Stimulated activated memory B cell treated with anti-CD40 and anti-IgM and Interleukin-4, amounts not matched to agents 10 μg/mL and 1 μg/mL and 100 μg/mL, for 72 hours (primary cell): Measurements from ENCODE around the gene LNPEP.
A peak's percentile ranks its signal among the peaks of the same experiment; 100 is the strongest.

Experiments used
- ATAC-seq: fragments of 150-1000 bp; cut with Tn5 transposase; 2 replicates; pipeline ENCODE4 v1.10.0; 2021
- H3K27ac Mint-ChIP-seq: one replicate; pipeline ENCODE4 v1.8.0; 2022; ENCODE audit warnings: mild to moderate bottlenecking, mixed read lengths
- H3K27me3 Mint-ChIP-seq: one replicate; pipeline ENCODE4 v1.8.0; 2022; ENCODE audit warnings: mixed read lengths
- H3K36me3 Mint-ChIP-seq: one replicate; pipeline ENCODE4 v1.8.0; 2022; ENCODE audit warnings: mixed read lengths
- H3K4me1 Mint-ChIP-seq: one replicate; pipeline ENCODE4 v1.8.0; 2022; ENCODE audit warnings: mixed read lengths
- H3K4me3 Mint-ChIP-seq: one replicate; pipeline ENCODE4 v1.8.0; 2022; ENCODE audit warnings: mild to moderate bottlenecking, moderate library complexity, mixed read lengths
- H3K9me3 Mint-ChIP-seq: one replicate; pipeline ENCODE4 v1.8.0; 2022; ENCODE audit warnings: mixed read lengths

LNPEP gene

GRCh38 chr5:96963267-96963666 is 27.4 kb downstream of the LNPEP start:
- peaks cover 11% of the 10 kb centered on the region for H3K36me3 Mint-ChIP-seq

GRCh38 chr5:96966801-96967200 is 30.9 kb downstream of the LNPEP start:
- peaks cover 63% of the 10 kb centered on the region for H3K4me1 Mint-ChIP-seq

More at GRCh38 chr5:96963267-96963666, 27.4 kb downstream of the LNPEP start:
- Mint-ChIP-seq H3K4me3 (no peak overlapping the region), H3K4me1 (peaks cover 54% of the 10 kb centered on the region), H3K27me3 (no peaks in the 10 kb centered on the region), H3K27ac (peak overlapping the region; percentile 77), H3K9me3 (no peaks in the 10 kb centered on the region)
- peak; percentile 74 for ATAC-seq

GRCh38 chr5:96967400-96967799 is 31.5 kb downstream of the LNPEP start:
- ATAC-seq: no peak
- Mint-ChIP-seq H3K9me3 (no peaks in the 10 kb centered on the region), H3K4me1 (peaks cover 63% of the 10 kb centered on the region), H3K36me3 (peaks cover 14% of the 10 kb centered on the region), H3K4me3 (no peak overlapping the region), H3K27me3 (no peaks in the 10 kb centered on the region), H3K27ac (no peak overlapping the region)

More at GRCh38 chr5:96966801-96967200, 30.9 kb downstream of the LNPEP start:
- no peak for ATAC-seq
- no peaks in the 10 kb centered on the region for H3K9me3 Mint-ChIP-seq
- H3K27ac Mint-ChIP-seq: no peak overlapping the region
- H3K4me3 Mint-ChIP-seq: no peak overlapping the region
- H3K27me3 Mint-ChIP-seq: no peaks in the 10 kb centered on the region
- H3K36me3 Mint-ChIP-seq: peaks cover 11% of the 10 kb centered on the region

GRCh38 chr5:96968074-96968473 is 32.2 kb downstream of the LNPEP start:
- Mint-ChIP-seq H3K27me3 (no peaks in the 10 kb centered on the region), H3K4me3 (no peak overlapping the region)
- no peak for ATAC-seq

GRCh38 chr5:96968614-96969013 is 32.7 kb downstream of the LNPEP start:
- no peak overlapping the region for H3K4me3 Mint-ChIP-seq
- ATAC-seq: no peak
- H3K9me3 Mint-ChIP-seq: no peaks in the 10 kb centered on the region
- H3K27ac Mint-ChIP-seq: peak overlapping the region; percentile 10
- H3K27me3 Mint-ChIP-seq: no peaks in the 10 kb centered on the region
- peaks cover 61% of the 10 kb centered on the region for H3K4me1 Mint-ChIP-seq
- H3K36me3 Mint-ChIP-seq: peaks cover 19% of the 10 kb centered on the region

More at GRCh38 chr5:96968074-96968473, 32.2 kb downstream of the LNPEP start:
- no peaks in the 10 kb centered on the region for H3K9me3 Mint-ChIP-seq
- H3K36me3 Mint-ChIP-seq: peaks cover 19% of the 10 kb centered on the region
- peak overlapping the region; percentile 10 for H3K27ac Mint-ChIP-seq
- H3K4me1 Mint-ChIP-seq: peaks cover 64% of the 10 kb centered on the region

GRCh38 chr5:96969366-96969765 is 33.5 kb downstream of the LNPEP start:
- no peak overlapping the region for H3K4me3 Mint-ChIP-seq
- H3K36me3 Mint-ChIP-seq: peaks cover 14% of the 10 kb centered on the region
- H3K27me3 Mint-ChIP-seq: no peaks in the 10 kb centered on the region
- no peaks in the 10 kb centered on the region for H3K9me3 Mint-ChIP-seq
- no peak for ATAC-seq
- H3K4me1 Mint-ChIP-seq: peaks cover 62% of the 10 kb centered on the region
- no peak overlapping the region for H3K27ac Mint-ChIP-seq

GRCh38 chr5:96972599-96973334 is 36.9 kb downstream of the LNPEP start:
- H3K36me3 Mint-ChIP-seq: peaks cover 13% of the 10 kb centered on the region
- peak overlapping the region; percentile 47 for H3K27ac Mint-ChIP-seq
- no peak overlapping the region for H3K4me3 Mint-ChIP-seq
- H3K4me1 Mint-ChIP-seq: peaks cover 72% of the 10 kb centered on the region
- no peaks in the 10 kb centered on the region for H3K27me3 Mint-ChIP-seq
- no peaks in the 10 kb centered on the region for H3K9me3 Mint-ChIP-seq
- no peak for ATAC-seq

- Mint-ChIP-seq H3K9me3 (no peaks in the 10 kb centered on the region), H3K27me3 (no peaks in the 10 kb centered on the region), H3K27ac (no peak overlapping the region), H3K36me3 (peaks cover 14% of the 10 kb centered on the region), H3K4me1 (peaks cover 62% of the 10 kb centered on the region), H3K4me3 (no peak overlapping the region)
- ATAC-seq: no peak
These were observed 37.9 kb downstream of the LNPEP start for GRCh38 chr5:96973532-96974401.

- no peaks in the 10 kb centered on the region for H3K27me3 Mint-ChIP-seq
- no peak overlapping the region for H3K4me3 Mint-ChIP-seq
- ATAC-seq: no peak
- no peaks in the 10 kb centered on the region for H3K9me3 Mint-ChIP-seq
- no peak overlapping the region for H3K27ac Mint-ChIP-seq
- H3K36me3 Mint-ChIP-seq: peaks cover 32% of the 10 kb centered on the region
- peaks cover 52% of the 10 kb centered on the region for H3K4me1 Mint-ChIP-seq
These were observed 39.8 kb downstream of the LNPEP start for GRCh38 chr5:96975656-96976055.

GRCh38 chr5:96977228-96977627 is 41.3 kb downstream of the LNPEP start:
- peak overlapping the region; percentile 23 for H3K27ac Mint-ChIP-seq
- H3K4me3 Mint-ChIP-seq: no peak overlapping the region

GRCh38 chr5:96978812-96979449 is 43.1 kb downstream of the LNPEP start:
- no peak for ATAC-seq
- peaks cover 22% of the 10 kb centered on the region for H3K4me1 Mint-ChIP-seq
- H3K36me3 Mint-ChIP-seq: peaks cover 25% of the 10 kb centered on the region
- H3K27ac Mint-ChIP-seq: no peak overlapping the region
- H3K9me3 Mint-ChIP-seq: no peaks in the 10 kb centered on the region
- no peaks in the 10 kb centered on the region for H3K27me3 Mint-ChIP-seq
- no peak overlapping the region for H3K4me3 Mint-ChIP-seq

More at GRCh38 chr5:96977228-96977627, 41.3 kb downstream of the LNPEP start:
- Mint-ChIP-seq H3K36me3 (peaks cover 32% of the 10 kb centered on the region), H3K27me3 (no peaks in the 10 kb centered on the region), H3K9me3 (no peaks in the 10 kb centered on the region), H3K4me1 (peaks cover 36% of the 10 kb centered on the region)
- no peak for ATAC-seq

- H3K9me3 Mint-ChIP-seq: no peaks in the 10 kb centered on the region
- no peaks in the 10 kb centered on the region for H3K4me1 Mint-ChIP-seq
- peaks cover 31% of the 10 kb centered on the region for H3K36me3 Mint-ChIP-seq
- H3K27me3 Mint-ChIP-seq: no peaks in the 10 kb centered on the region
- no peak overlapping the region for H3K27ac Mint-ChIP-seq
- H3K4me3 Mint-ChIP-seq: no peak overlapping the region
- ATAC-seq: no peak
These were observed 48.8 kb downstream of the LNPEP start for GRCh38 chr5:96984506-96985192.

- Mint-ChIP-seq H3K27ac (no peak overlapping the region), H3K4me1 (no peaks in the 10 kb centered on the region), H3K9me3 (no peaks in the 10 kb centered on the region), H3K36me3 (peaks cover 35% of the 10 kb centered on the region), H3K4me3 (no peak overlapping the region), H3K27me3 (no peaks in the 10 kb centered on the region)
- ATAC-seq: no peak
These were observed 50.6 kb downstream of the LNPEP start for GRCh38 chr5:96986450-96986849.

- Mint-ChIP-seq H3K36me3 (peaks cover 65% of the 10 kb centered on the region), H3K27me3 (no peaks in the 10 kb centered on the region), H3K4me1 (no peaks in the 10 kb centered on the region), H3K27ac (peak overlapping the region; percentile 32), H3K4me3 (no peak overlapping the region), H3K9me3 (no peaks in the 10 kb centered on the region)
- ATAC-seq: no peak
These were observed 54.2 kb downstream of the LNPEP start for GRCh38 chr5:96990102-96990501.

- H3K9me3 Mint-ChIP-seq: no peaks in the 10 kb centered on the region
- peak overlapping the region; percentile 46 for H3K27ac Mint-ChIP-seq
- no peak overlapping the region for H3K4me3 Mint-ChIP-seq
- H3K27me3 Mint-ChIP-seq: no peaks in the 10 kb centered on the region
- H3K4me1 Mint-ChIP-seq: no peaks in the 10 kb centered on the region
- no peak for ATAC-seq
- H3K36me3 Mint-ChIP-seq: peaks cover 62% of the 10 kb centered on the region
These were observed 55.8 kb downstream of the LNPEP start for GRCh38 chr5:96991708-96992107.
